ENCODE results near the gene ARHGAP26.
A peak's percentile ranks its signal among the peaks of the same experiment; 100 is the strongest.

ARHGAP26 gene

GRCh38 chr5:142833517-142834449 lies 63.6 kb downstream of the ARHGAP26 start:
- DNase-seq = no peak

- DNase-seq = no peak
These were observed 64.3 kb downstream of the ARHGAP26 start for GRCh38 chr5:142834504-142834903.

- no peak for DNase-seq
These were observed 65.4 kb downstream of the ARHGAP26 start for GRCh38 chr5:142835540-142835939.

GRCh38 chr5:142836048-142836447 lies 65.9 kb downstream of the ARHGAP26 start:
- DNase-seq = no peak

- no peak for DNase-seq
These were observed 67.0 kb downstream of the ARHGAP26 start for GRCh38 chr5:142837081-142837725.

GRCh38 chr5:142838845-142839244 lies 68.7 kb downstream of the ARHGAP26 start:
- DNase-seq = no peak

GRCh38 chr5:142839711-142840346 lies 69.7 kb downstream of the ARHGAP26 start:
- no peak for DNase-seq

- DNase-seq = no peak
These were observed 70.4 kb downstream of the ARHGAP26 start for GRCh38 chr5:142840575-142840974.

- no peak for DNase-seq
These were observed 71.5 kb downstream of the ARHGAP26 start for GRCh38 chr5:142841511-142842265.

- no peak for DNase-seq
These were observed 73.1 kb downstream of the ARHGAP26 start for GRCh38 chr5:142842994-142843905.

GRCh38 chr5:142844866-142845265 lies 74.7 kb downstream of the ARHGAP26 start:
- DNase-seq = no peak

- DNase-seq = peak; percentile 9
These were observed 75.3 kb downstream of the ARHGAP26 start for GRCh38 chr5:142845402-142845921.

GRCh38 chr5:142845954-142846398 lies 75.8 kb downstream of the ARHGAP26 start:
- no peak for DNase-seq

- no peak for DNase-seq
These were observed 76.2 kb downstream of the ARHGAP26 start for GRCh38 chr5:142846406-142846805.

- no peak for DNase-seq
These were observed 78.0 kb downstream of the ARHGAP26 start for GRCh38 chr5:142847898-142848790.

GRCh38 chr5:142849466-142849865 lies 79.3 kb downstream of the ARHGAP26 start:
- no peak for DNase-seq

GRCh38 chr5:142849880-142850279 lies 79.7 kb downstream of the ARHGAP26 start:
- DNase-seq = no peak

- no peak for DNase-seq
These were observed 81.6 kb downstream of the ARHGAP26 start for GRCh38 chr5:142851731-142852130.

GRCh38 chr5:142852416-142853198 lies 82.4 kb downstream of the ARHGAP26 start:
- DNase-seq = no peak
